ENCODE measurements around the gene CELF2.

Gene CELF2

DNA sequence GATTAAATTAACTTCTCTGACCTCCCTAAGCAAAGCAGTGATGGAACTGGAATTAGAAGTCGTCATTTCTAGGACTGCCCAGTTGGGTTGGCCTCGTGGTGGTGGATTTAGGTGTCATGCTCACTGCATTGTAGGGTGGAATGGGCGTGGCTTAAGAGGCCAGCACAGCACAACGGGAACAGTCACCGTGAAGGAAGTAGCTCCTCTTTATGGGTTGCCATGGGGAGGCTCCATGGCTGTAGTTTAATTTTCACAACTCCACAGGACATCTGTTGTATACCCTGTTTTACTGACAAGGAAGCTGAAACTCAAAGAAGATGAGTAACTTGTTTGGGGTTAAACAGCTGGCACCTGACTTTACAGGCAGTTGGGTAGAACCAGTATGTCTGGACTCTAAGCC lies 208.3 kb downstream of the CELF2 start:
- H3K27me3 ChIP-seq (ENCODE audit: low read length) = no peaks in the 10 kb centered on the region
- TF ChIP-seq EZH2phosphoT487 (conservative IDR thresholded peaks at IDR 0.05; ENCODE audit: low read length) = no peak
- TF ChIP-seq, protein P1, sequence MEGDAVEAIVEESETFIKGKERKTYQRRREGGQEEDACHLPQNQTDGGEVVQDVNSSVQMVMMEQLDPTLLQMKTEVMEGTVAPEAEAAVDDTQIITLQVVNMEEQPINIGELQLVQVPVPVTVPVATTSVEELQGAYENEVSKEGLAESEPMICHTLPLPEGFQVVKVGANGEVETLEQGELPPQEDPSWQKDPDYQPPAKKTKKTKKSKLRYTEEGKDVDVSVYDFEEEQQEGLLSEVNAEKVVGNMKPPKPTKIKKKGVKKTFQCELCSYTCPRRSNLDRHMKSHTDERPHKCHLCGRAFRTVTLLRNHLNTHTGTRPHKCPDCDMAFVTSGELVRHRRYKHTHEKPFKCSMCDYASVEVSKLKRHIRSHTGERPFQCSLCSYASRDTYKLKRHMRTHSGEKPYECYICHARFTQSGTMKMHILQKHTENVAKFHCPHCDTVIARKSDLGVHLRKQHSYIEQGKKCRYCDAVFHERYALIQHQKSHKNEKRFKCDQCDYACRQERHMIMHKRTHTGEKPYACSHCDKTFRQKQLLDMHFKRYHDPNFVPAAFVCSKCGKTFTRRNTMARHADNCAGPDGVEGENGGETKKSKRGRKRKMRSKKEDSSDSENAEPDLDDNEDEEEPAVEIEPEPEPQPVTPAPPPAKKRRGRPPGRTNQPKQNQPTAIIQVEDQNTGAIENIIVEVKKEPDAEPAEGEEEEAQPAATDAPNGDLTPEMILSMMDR (IDR thresholded peaks at IDR 0.05; ENCODE audit: insufficient read depth, low read length, poor library complexity, severe bottlenecking) = no peak
- no peak overlapping the region for H3K9ac ChIP-seq (ENCODE audit: low read length)
- no peak overlapping the region for H3K27ac ChIP-seq (ENCODE audit: low read depth, low read length)
- H3F3A ChIP-seq (ENCODE audit: insufficient read depth) = no peaks in the 10 kb centered on the region
- no peaks in the 10 kb centered on the region for H3K36me3 ChIP-seq (ENCODE audit: low read length)
- no peaks in the 10 kb centered on the region for H3K9me2 ChIP-seq (replicated peaks; ENCODE audit: insufficient read depth, low read length)
- no peaks in the 10 kb centered on the region for H3K79me2 ChIP-seq (ENCODE audit: insufficient read depth, low read length)
- H3K4me3 ChIP-seq (ENCODE audit: insufficient read depth, low read length, poor library complexity, severe bottlenecking) = no peak overlapping the region
- H2AFZ ChIP-seq (ENCODE audit: low read depth, low read length, severe bottlenecking) = no peak overlapping the region
- no peak overlapping the region for H3K4me2 ChIP-seq (ENCODE audit: low read depth, low read length, poor library complexity, severe bottlenecking)
- H3K9me3 ChIP-seq (ENCODE audit: insufficient read depth, low read length) = no peaks in the 10 kb centered on the region
- H4K20me1 ChIP-seq (ENCODE audit: low read depth, low read length) = no peaks in the 10 kb centered on the region

DNA sequence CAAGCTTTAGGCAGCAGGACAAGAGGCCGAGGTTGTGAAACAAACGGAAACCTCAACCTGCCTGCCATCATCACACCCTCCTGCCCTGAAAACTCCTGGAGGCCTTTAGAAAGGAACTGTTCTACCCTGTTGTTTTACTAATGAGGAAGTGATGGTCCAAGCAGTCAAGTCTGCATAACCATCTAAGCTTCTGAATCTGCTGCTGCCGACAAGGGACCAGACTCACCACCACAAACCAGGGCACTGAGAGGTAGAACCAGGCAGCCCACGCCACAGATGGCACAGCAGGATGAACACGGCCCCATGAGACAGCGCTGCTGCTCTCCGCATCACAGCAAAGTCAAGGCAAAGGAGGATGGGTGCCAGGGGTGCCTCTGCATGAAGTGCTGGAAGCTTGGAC lies 209.4 kb downstream of the CELF2 start:
- H3K36me3 ChIP-seq (ENCODE audit: low read length) = no peaks in the 10 kb centered on the region
- H3K9ac ChIP-seq (ENCODE audit: low read length) = no peak overlapping the region
- H3K9me3 ChIP-seq (ENCODE audit: insufficient read depth, low read length) = no peaks in the 10 kb centered on the region
- H3K9me2 ChIP-seq (replicated peaks; ENCODE audit: insufficient read depth, low read length) = no peaks in the 10 kb centered on the region
- TF ChIP-seq, protein P1 (IDR thresholded peaks at IDR 0.05; ENCODE audit: insufficient read depth, low read length, poor library complexity, severe bottlenecking) = no peak
- no peak for TF ChIP-seq EZH2phosphoT487 (conservative IDR thresholded peaks at IDR 0.05; ENCODE audit: low read length)
- H3F3A ChIP-seq (ENCODE audit: insufficient read depth) = no peaks in the 10 kb centered on the region
- H3K27me3 ChIP-seq (ENCODE audit: low read length) = no peaks in the 10 kb centered on the region
- H3K4me2 ChIP-seq (ENCODE audit: low read depth, low read length, poor library complexity, severe bottlenecking) = no peak overlapping the region
- H2AFZ ChIP-seq (ENCODE audit: low read depth, low read length, severe bottlenecking) = no peak overlapping the region
- H3K27ac ChIP-seq (ENCODE audit: low read depth, low read length) = no peak overlapping the region
- no peaks in the 10 kb centered on the region for H3K79me2 ChIP-seq (ENCODE audit: insufficient read depth, low read length)
- H3K4me3 ChIP-seq (ENCODE audit: insufficient read depth, low read length, poor library complexity, severe bottlenecking) = no peak overlapping the region
- H4K20me1 ChIP-seq (ENCODE audit: low read depth, low read length) = no peaks in the 10 kb centered on the region

DNA sequence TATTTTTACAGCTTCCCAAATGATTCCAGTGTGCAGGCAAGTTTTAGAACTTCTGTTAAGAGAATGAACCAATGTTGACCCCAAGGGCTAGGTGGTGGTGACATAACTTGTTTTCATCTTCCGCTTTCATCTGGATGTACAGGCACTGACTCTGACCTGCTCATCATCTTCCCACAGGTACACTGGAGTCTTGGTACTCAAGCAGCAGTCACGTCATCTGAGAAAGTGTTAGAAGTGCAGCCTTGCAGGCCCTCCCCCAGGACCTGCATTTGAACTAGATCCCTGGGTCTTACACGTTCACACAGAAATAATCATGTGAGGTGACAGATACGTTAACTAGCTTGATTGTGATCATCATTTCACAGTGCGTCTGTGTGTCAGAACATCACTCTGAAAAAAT lies 212.2 kb downstream of the CELF2 start:
- H2AFZ ChIP-seq (ENCODE audit: low read depth, low read length, severe bottlenecking) = no peak overlapping the region
- H4K20me1 ChIP-seq (ENCODE audit: low read depth, low read length) = no peaks in the 10 kb centered on the region
- H3K9me3 ChIP-seq (ENCODE audit: insufficient read depth, low read length) = no peaks in the 10 kb centered on the region
- H3K9ac ChIP-seq (ENCODE audit: low read length) = no peak overlapping the region
- no peak for TF ChIP-seq EZH2phosphoT487 (conservative IDR thresholded peaks at IDR 0.05; ENCODE audit: low read length)
- TF ChIP-seq, protein P1 (IDR thresholded peaks at IDR 0.05; ENCODE audit: insufficient read depth, low read length, poor library complexity, severe bottlenecking) = no peak
- no peak overlapping the region for H3K27ac ChIP-seq (ENCODE audit: low read depth, low read length)
- no peaks in the 10 kb centered on the region for H3K36me3 ChIP-seq (ENCODE audit: low read length)
- no peaks in the 10 kb centered on the region for H3K9me2 ChIP-seq (replicated peaks; ENCODE audit: insufficient read depth, low read length)
- no peak overlapping the region for H3K4me2 ChIP-seq (ENCODE audit: low read depth, low read length, poor library complexity, severe bottlenecking)
- H3K4me3 ChIP-seq (ENCODE audit: insufficient read depth, low read length, poor library complexity, severe bottlenecking) = no peak overlapping the region
- no peaks in the 10 kb centered on the region for H3K27me3 ChIP-seq (ENCODE audit: low read length)
- H3F3A ChIP-seq (ENCODE audit: insufficient read depth) = no peaks in the 10 kb centered on the region
- no peaks in the 10 kb centered on the region for H3K79me2 ChIP-seq (ENCODE audit: insufficient read depth, low read length)

Data from SU-DHL-6 (cell line).